Loucy (cell line): ENCODE results near the gene COX6B2.

Experiments
- H2AFZ ChIP-seq: fragments of 200-600 bp; sonication (generic); 2 replicates; pipeline ENCODE4 v1.6.0; 2016; ENCODE audit warnings: antibody characterized with exemption, mild to moderate bottlenecking, low read length, moderate library complexity
- H3F3A ChIP-seq: fragments of 200-600 bp; 2 replicates; pipeline ENCODE4 v1.6.0; 2016; ENCODE audit warnings: antibody characterized with exemption, low read depth, mild to moderate bottlenecking
- H3K27me3 ChIP-seq: fragments of 200-600 bp; sonication (generic); 2 replicates; pipeline ENCODE4 v1.6.1; 2014; ENCODE audit warnings: low read length, mild to moderate bottlenecking; ENCODE audit not compliant: insufficient read depth, poor library complexity, severe bottlenecking
- H3K36me3 ChIP-seq: fragments of 200-600 bp; sonication (generic); 2 replicates; pipeline ENCODE4 v1.6.1; 2016; ENCODE audit warnings: low read length; ENCODE audit not compliant: insufficient read depth
- H3K4me1 ChIP-seq: fragments of 200-600 bp; sonication (generic); 2 replicates; pipeline ENCODE4 v1.5.1; 2014; ENCODE audit warnings: low read length, mild to moderate bottlenecking; ENCODE audit not compliant: insufficient read depth, poor library complexity, severe bottlenecking
- H3K4me2 ChIP-seq: fragments of 200-600 bp; sonication (generic); 2 replicates; pipeline ENCODE4 v1.6.0; 2014; ENCODE audit warnings: antibody characterized with exemption, low read length, low read depth, mild to moderate bottlenecking; ENCODE audit not compliant: poor library complexity, severe bottlenecking
- H3K4me3 ChIP-seq: fragments of 200-600 bp; sonication (generic); 2 replicates; pipeline ENCODE4 v1.5.1; 2014; ENCODE audit warnings: low read length, mild to moderate bottlenecking, mixed read lengths; ENCODE audit not compliant: poor library complexity, severe bottlenecking
- H3K79me2 ChIP-seq: fragments of 200-600 bp; sonication (generic); 2 replicates; pipeline ENCODE4 v1.6.1; 2014; ENCODE audit warnings: low read length; ENCODE audit not compliant: insufficient read depth
- H3K9ac ChIP-seq: fragments of 200-600 bp; sonication (generic); 2 replicates; pipeline ENCODE4 v1.6.0; 2014; ENCODE audit warnings: mild to moderate bottlenecking, low read depth, low read length, moderate library complexity; ENCODE audit not compliant: poor library complexity, severe bottlenecking
- H3K9me2 ChIP-seq: fragments of 200-600 bp; sonication (generic); replicated peaks from 2 replicates; pipeline ENCODE4 v1.6.1; 2016; ENCODE audit warnings: low read depth, low read length, mixed read lengths
- H3K9me3 ChIP-seq: fragments of 200-600 bp; sonication (generic); 2 replicates; pipeline ENCODE4 v1.6.1; 2014; ENCODE audit warnings: mild to moderate bottlenecking, antibody characterized with exemption, low read length, low read depth; ENCODE audit not compliant: insufficient read depth
- H4K20me1 ChIP-seq: fragments of 200-600 bp; sonication (generic); 2 replicates; pipeline ENCODE4 v1.6.0; 2014; ENCODE audit warnings: antibody characterized with exemption, low read length, mild to moderate bottlenecking; ENCODE audit not compliant: insufficient read depth, poor library complexity, severe bottlenecking
- CTCF ChIP-seq: fragments of 200-600 bp; sonication (generic); conservative IDR thresholded peaks from 2 replicates; pipeline ENCODE4 v1.5.1; 2014; ENCODE audit warnings: mild to moderate bottlenecking, antibody characterized with exemption, low read length
- EZH2phosphoT487 ChIP-seq: fragments of 200-600 bp; IDR thresholded peaks from 2 replicates; pipeline ENCODE4 v1.6.1; 2018; ENCODE audit warnings: antibody characterized with exemption, mild to moderate bottlenecking, moderate library complexity, borderline replicate concordance

The COX6B2 gene

GRCh38 chr19:55311797-55312196, 42.7 kb downstream of the COX6B2 start:
- Histone ChIP-seq H4K20me1 (no peaks in the 10 kb centered on the region), H2AFZ (no peak overlapping the region), H3K4me2 (no peak overlapping the region), H3F3A (no peaks in the 10 kb centered on the region), H3K9ac (no peak overlapping the region), H3K4me3 (no peak overlapping the region), H3K27me3 (no peaks in the 10 kb centered on the region), H3K9me2 (no peaks in the 10 kb centered on the region), H3K36me3 (no peaks in the 10 kb centered on the region), H3K79me2 (no peaks in the 10 kb centered on the region), H3K9me3 (no peaks in the 10 kb centered on the region), H3K4me1 (no peaks in the 10 kb centered on the region)
- TF ChIP-seq EZH2phosphoT487 (no peak), CTCF (no peak)

- no peaks in the 10 kb centered on the region for H3K9me3 ChIP-seq
- H3K27me3 ChIP-seq: no peaks in the 10 kb centered on the region
- no peaks in the 10 kb centered on the region for H4K20me1 ChIP-seq
- TF ChIP-seq CTCF (no peak), EZH2phosphoT487 (no peak)
- no peaks in the 10 kb centered on the region for H3K79me2 ChIP-seq
- H3K4me3 ChIP-seq: no peak overlapping the region
- no peaks in the 10 kb centered on the region for H3K9me2 ChIP-seq
- H3K36me3 ChIP-seq: no peaks in the 10 kb centered on the region
- no peak overlapping the region for H3K4me2 ChIP-seq
- no peak overlapping the region for H3K9ac ChIP-seq
- no peaks in the 10 kb centered on the region for H3K4me1 ChIP-seq
- no peaks in the 10 kb centered on the region for H3F3A ChIP-seq
- H2AFZ ChIP-seq: no peak overlapping the region
These were observed 43.1 kb downstream of the COX6B2 start for GRCh38 chr19:55311397-55311796.

- Histone ChIP-seq H3K36me3 (no peaks in the 10 kb centered on the region), H4K20me1 (no peaks in the 10 kb centered on the region), H3K79me2 (no peaks in the 10 kb centered on the region), H3K4me1 (peaks cover 5% of the 10 kb centered on the region), H3K4me3 (no peak overlapping the region), H3F3A (no peaks in the 10 kb centered on the region), H2AFZ (no peak overlapping the region), H3K27me3 (no peaks in the 10 kb centered on the region), H3K9me3 (no peaks in the 10 kb centered on the region), H3K9ac (no peak overlapping the region), H3K4me2 (no peak overlapping the region), H3K9me2 (no peaks in the 10 kb centered on the region)
- TF ChIP-seq EZH2phosphoT487: no peak
- no peak for TF ChIP-seq CTCF
These were observed 44.0 kb downstream of the COX6B2 start for GRCh38 chr19:55310498-55310897.
